ENCODE data around the gene TNFAIP2.

DNA sequence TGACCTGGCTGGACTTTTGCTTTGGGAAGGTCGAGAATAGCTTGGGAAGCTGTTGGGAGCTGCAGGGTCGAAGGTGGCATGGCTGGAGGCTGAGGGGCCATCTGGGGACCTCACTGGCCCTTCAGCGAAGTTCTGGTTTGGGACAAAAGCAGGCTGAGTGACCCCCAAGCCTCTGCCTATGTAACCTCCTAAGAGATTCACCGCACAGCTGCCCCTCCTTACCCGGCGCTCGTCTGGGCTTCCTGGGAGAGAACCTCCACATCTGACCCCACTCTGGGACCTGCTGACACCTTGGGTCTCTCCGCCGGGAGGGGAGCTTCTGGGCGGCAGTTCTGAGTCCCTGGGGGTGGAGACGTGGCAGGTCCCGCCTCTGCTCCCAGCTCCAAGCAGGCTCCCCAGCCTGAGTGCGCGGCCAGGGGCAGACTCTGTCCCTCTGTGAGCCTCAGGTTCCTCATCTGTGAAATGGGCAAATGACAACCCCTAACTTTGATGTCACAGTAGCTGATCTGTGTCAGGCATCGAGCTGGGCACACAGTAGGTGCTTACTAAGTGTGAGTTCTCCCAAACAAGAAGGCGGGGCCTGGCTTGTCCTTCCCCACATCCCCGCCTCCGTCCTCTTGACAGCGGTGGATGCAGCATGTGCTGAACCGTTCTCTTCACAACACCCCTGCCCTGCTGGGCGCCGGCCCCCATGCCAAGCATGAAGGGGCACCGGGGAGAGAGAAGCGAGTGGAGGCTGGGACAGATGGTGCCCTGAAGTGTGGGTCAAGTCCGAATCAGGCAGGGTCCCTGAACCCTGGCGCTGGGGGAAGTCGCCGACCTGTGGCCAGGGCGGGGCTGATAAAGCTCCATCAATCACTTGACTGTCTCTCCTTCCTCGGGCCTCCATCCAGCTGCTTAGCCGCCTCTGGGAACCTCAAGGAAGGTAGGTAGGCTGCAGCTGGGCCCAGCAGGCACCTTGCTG lies 25.0 kb upstream of the TNFAIP2 start:
- TF ChIP-seq, protein P1, sequence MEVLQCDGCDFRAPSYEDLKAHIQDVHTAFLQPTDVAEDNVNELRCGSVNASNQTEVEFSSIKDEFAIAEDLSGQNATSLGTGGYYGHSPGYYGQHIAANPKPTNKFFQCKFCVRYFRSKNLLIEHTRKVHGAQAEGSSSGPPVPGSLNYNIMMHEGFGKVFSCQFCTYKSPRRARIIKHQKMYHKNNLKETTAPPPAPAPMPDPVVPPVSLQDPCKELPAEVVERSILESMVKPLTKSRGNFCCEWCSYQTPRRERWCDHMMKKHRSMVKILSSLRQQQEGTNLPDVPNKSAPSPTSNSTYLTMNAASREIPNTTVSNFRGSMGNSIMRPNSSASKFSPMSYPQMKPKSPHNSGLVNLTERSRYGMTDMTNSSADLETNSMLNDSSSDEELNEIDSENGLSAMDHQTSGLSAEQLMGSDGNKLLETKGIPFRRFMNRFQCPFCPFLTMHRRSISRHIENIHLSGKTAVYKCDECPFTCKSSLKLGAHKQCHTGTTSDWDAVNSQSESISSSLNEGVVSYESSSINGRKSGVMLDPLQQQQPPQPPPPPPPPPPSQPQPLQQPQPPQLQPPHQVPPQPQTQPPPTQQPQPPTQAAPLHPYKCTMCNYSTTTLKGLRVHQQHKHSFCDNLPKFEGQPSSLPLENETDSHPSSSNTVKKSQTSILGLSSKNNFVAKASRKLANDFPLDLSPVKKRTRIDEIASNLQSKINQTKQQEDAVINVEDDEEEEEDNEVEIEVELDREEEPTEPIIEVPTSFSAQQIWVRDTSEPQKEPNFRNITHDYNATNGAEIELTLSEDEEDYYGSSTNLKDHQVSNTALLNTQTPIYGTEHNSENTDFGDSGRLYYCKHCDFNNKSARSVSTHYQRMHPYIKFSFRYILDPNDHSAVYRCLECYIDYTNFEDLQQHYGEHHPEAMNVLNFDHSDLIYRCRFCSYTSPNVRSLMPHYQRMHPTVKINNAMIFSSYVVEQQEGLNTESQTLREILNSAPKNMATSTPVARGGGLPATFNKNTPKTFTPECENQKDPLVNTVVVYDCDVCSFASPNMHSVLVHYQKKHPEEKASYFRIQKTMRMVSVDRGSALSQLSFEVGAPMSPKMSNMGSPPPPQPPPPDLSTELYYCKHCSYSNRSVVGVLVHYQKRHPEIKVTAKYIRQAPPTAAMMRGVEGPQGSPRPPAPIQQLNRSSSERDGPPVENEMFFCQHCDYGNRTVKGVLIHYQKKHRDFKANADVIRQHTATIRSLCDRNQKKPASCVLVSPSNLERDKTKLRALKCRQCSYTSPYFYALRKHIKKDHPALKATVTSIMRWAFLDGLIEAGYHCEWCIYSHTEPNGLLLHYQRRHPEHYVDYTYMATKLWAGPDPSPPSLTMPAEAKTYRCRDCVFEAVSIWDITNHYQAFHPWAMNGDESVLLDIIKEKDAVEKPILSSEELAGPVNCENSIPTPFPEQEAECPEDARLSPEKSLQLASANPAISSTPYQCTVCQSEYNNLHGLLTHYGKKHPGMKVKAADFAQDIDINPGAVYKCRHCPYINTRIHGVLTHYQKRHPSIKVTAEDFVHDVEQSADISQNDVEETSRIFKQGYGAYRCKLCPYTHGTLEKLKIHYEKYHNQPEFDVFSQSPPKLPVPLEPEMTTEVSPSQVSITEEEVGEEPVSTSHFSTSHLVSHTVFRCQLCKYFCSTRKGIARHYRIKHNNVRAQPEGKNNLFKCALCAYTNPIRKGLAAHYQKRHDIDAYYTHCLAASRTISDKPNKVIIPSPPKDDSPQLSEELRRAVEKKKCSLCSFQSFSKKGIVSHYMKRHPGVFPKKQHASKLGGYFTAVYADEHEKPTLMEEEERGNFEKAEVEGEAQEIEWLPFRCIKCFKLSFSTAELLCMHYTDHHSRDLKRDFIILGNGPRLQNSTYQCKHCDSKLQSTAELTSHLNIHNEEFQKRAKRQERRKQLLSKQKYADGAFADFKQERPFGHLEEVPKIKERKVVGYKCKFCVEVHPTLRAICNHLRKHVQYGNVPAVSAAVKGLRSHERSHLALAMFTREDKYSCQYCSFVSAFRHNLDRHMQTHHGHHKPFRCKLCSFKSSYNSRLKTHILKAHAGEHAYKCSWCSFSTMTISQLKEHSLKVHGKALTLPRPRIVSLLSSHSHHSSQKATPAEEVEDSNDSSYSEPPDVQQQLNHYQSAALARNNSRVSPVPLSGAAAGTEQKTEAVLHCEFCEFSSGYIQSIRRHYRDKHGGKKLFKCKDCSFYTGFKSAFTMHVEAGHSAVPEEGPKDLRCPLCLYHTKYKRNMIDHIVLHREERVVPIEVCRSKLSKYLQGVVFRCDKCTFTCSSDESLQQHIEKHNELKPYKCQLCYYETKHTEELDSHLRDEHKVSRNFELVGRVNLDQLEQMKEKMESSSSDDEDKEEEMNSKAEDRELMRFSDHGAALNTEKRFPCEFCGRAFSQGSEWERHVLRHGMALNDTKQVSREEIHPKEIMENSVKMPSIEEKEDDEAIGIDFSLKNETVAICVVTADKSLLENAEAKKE (CRISPR knock-in tag; IDR thresholded peaks at IDR 0.05): no peak
- TF ChIP-seq, protein P2, sequence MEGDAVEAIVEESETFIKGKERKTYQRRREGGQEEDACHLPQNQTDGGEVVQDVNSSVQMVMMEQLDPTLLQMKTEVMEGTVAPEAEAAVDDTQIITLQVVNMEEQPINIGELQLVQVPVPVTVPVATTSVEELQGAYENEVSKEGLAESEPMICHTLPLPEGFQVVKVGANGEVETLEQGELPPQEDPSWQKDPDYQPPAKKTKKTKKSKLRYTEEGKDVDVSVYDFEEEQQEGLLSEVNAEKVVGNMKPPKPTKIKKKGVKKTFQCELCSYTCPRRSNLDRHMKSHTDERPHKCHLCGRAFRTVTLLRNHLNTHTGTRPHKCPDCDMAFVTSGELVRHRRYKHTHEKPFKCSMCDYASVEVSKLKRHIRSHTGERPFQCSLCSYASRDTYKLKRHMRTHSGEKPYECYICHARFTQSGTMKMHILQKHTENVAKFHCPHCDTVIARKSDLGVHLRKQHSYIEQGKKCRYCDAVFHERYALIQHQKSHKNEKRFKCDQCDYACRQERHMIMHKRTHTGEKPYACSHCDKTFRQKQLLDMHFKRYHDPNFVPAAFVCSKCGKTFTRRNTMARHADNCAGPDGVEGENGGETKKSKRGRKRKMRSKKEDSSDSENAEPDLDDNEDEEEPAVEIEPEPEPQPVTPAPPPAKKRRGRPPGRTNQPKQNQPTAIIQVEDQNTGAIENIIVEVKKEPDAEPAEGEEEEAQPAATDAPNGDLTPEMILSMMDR (conservative IDR thresholded peaks at IDR 0.05; ENCODE audit: low read depth in 2 of 2): no peak
- TF ChIP-seq EZH2 (IDR thresholded peaks at IDR 0.05; ENCODE audit: low read depth, unreplicated experiment): no peak
- TF ChIP-seq, protein P3, sequence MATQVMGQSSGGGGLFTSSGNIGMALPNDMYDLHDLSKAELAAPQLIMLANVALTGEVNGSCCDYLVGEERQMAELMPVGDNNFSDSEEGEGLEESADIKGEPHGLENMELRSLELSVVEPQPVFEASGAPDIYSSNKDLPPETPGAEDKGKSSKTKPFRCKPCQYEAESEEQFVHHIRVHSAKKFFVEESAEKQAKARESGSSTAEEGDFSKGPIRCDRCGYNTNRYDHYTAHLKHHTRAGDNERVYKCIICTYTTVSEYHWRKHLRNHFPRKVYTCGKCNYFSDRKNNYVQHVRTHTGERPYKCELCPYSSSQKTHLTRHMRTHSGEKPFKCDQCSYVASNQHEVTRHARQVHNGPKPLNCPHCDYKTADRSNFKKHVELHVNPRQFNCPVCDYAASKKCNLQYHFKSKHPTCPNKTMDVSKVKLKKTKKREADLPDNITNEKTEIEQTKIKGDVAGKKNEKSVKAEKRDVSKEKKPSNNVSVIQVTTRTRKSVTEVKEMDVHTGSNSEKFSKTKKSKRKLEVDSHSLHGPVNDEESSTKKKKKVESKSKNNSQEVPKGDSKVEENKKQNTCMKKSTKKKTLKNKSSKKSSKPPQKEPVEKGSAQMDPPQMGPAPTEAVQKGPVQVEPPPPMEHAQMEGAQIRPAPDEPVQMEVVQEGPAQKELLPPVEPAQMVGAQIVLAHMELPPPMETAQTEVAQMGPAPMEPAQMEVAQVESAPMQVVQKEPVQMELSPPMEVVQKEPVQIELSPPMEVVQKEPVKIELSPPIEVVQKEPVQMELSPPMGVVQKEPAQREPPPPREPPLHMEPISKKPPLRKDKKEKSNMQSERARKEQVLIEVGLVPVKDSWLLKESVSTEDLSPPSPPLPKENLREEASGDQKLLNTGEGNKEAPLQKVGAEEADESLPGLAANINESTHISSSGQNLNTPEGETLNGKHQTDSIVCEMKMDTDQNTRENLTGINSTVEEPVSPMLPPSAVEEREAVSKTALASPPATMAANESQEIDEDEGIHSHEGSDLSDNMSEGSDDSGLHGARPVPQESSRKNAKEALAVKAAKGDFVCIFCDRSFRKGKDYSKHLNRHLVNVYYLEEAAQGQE (IDR thresholded peaks at IDR 0.05; ENCODE audit: unreplicated experiment): no peak
- TF ChIP-seq EZH2phosphoT487 (IDR thresholded peaks at IDR 0.05; ENCODE audit: unreplicated experiment): no peak
- TF ChIP-seq POLR2AphosphoS5 (IDR thresholded peaks at IDR 0.05; ENCODE audit: low read depth): no peak
- no peak for TF ChIP-seq ZNF114 (CRISPR knock-in tag; IDR thresholded peaks at IDR 0.05)
- TF ChIP-seq JUNB (IDR thresholded peaks at IDR 0.05; ENCODE audit: unreplicated experiment): no peak
- TF ChIP-seq CREB1 (CRISPR knock-in tag; IDR thresholded peaks at IDR 0.05; ENCODE audit: low read depth): no peak
- TF ChIP-seq, protein P4, sequence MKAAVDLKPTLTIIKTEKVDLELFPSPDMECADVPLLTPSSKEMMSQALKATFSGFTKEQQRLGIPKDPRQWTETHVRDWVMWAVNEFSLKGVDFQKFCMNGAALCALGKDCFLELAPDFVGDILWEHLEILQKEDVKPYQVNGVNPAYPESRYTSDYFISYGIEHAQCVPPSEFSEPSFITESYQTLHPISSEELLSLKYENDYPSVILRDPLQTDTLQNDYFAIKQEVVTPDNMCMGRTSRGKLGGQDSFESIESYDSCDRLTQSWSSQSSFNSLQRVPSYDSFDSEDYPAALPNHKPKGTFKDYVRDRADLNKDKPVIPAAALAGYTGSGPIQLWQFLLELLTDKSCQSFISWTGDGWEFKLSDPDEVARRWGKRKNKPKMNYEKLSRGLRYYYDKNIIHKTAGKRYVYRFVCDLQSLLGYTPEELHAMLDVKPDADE (IDR thresholded peaks at IDR 0.05): no peak
- TF ChIP-seq ZNF331 (CRISPR knock-in tag; IDR thresholded peaks at IDR 0.05; ENCODE audit: low read depth): no peak
- TF ChIP-seq STAT1 (IDR thresholded peaks at IDR 0.05; ENCODE audit: unreplicated experiment): no peak
- TF ChIP-seq NANOG (IDR thresholded peaks at IDR 0.05; ENCODE audit: borderline replicate concordance): no peak

Data from GM23338 (cell line).